ENCODE measurements around the gene COL26A1.
A peak's percentile ranks its signal among the peaks of the same experiment; 100 is the strongest.

COL26A1 gene

GRCh38 chr7:101386558-101387231, 24.0 kb downstream of the COL26A1 start (continued):
- TF ChIP-seq ZNF548 (tag by site-specific recombination; IDR thresholded peaks at IDR 0.05) (no peak), SETDB1 (IDR thresholded peaks at IDR 0.05; ENCODE audit: insufficient read length, low read length) (no peak), RBAK (tag by site-specific recombination; IDR thresholded peaks at IDR 0.05) (no peak), ZSCAN16 (tag by site-specific recombination; IDR thresholded peaks at IDR 0.05) (no peak), ZNF398 (tag by site-specific recombination; IDR thresholded peaks at IDR 0.05) (0 out of 2 replicates have a peak, but pooled peaks have one; percentile 21), GLI4 (tag by site-specific recombination; IDR thresholded peaks at IDR 0.05) (no peak), KLF16 (tag by site-specific recombination; IDR thresholded peaks at IDR 0.05) (no peak), ZNF138 (tag by site-specific recombination; IDR thresholded peaks at IDR 0.05; ENCODE audit: borderline replicate concordance) (no peak), MZF1 (tag by site-specific recombination; IDR thresholded peaks at IDR 0.05; ENCODE audit: borderline replicate concordance) (no peak), ZNF426 (tag by site-specific recombination; IDR thresholded peaks at IDR 0.05) (no peak), KLF10 (tag by site-specific recombination; IDR thresholded peaks at IDR 0.05) (no peak), ZNF654 (tag by site-specific recombination; IDR thresholded peaks at IDR 0.05; ENCODE audit: low read depth) (no peak), ZNF624 (tag by site-specific recombination; IDR thresholded peaks at IDR 0.05) (no peak), ZNF274 (IDR thresholded peaks at IDR 0.05; ENCODE audit: low read length) (no peak), ZNF274 (tag by site-specific recombination; IDR thresholded peaks at IDR 0.05; ENCODE audit: borderline replicate concordance) (no peak), BCL11B (tag by site-specific recombination; IDR thresholded peaks at IDR 0.05; ENCODE audit: low read depth) (no peak), GLIS1 (tag by site-specific recombination; IDR thresholded peaks at IDR 0.05) (peak; percentile 74), CTCF (tag by site-specific recombination; IDR thresholded peaks at IDR 0.05) (no peak), SP2 (tag by site-specific recombination; IDR thresholded peaks at IDR 0.05) (0 out of 2 replicates have a peak, but pooled peaks have one; percentile 8), ZNF350 (tag by site-specific recombination; IDR thresholded peaks at IDR 0.05) (no peak), ZNF223 (tag by site-specific recombination; IDR thresholded peaks at IDR 0.05) (no peak), ZNF302 (tag by site-specific recombination; IDR thresholded peaks at IDR 0.05; ENCODE audit: low read depth) (no peak), MYNN (tag by site-specific recombination; IDR thresholded peaks at IDR 0.05; ENCODE audit: borderline replicate concordance) (no peak), ZNF776 (tag by site-specific recombination; IDR thresholded peaks at IDR 0.05; ENCODE audit: borderline replicate concordance) (no peak), ZNF23 (tag by site-specific recombination; IDR thresholded peaks at IDR 0.05; ENCODE audit: borderline replicate concordance) (no peak), ZNF785 (tag by site-specific recombination; IDR thresholded peaks at IDR 0.05) (no peak), ZNF37A (tag by site-specific recombination; IDR thresholded peaks at IDR 0.05) (0 out of 2 replicates have a peak, but pooled peaks have one; percentile 62), ZNF2 (tag by site-specific recombination; IDR thresholded peaks at IDR 0.05) (no peak)
- TF ChIP-seq, protein P1, sequence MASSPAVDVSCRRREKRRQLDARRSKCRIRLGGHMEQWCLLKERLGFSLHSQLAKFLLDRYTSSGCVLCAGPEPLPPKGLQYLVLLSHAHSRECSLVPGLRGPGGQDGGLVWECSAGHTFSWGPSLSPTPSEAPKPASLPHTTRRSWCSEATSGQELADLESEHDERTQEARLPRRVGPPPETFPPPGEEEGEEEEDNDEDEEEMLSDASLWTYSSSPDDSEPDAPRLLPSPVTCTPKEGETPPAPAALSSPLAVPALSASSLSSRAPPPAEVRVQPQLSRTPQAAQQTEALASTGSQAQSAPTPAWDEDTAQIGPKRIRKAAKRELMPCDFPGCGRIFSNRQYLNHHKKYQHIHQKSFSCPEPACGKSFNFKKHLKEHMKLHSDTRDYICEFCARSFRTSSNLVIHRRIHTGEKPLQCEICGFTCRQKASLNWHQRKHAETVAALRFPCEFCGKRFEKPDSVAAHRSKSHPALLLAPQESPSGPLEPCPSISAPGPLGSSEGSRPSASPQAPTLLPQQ (tag by site-specific recombination; IDR thresholded peaks at IDR 0.05) = peak; percentile 13; the same call in 1 of the 2 replicates
- TF ChIP-seq, protein P2, sequence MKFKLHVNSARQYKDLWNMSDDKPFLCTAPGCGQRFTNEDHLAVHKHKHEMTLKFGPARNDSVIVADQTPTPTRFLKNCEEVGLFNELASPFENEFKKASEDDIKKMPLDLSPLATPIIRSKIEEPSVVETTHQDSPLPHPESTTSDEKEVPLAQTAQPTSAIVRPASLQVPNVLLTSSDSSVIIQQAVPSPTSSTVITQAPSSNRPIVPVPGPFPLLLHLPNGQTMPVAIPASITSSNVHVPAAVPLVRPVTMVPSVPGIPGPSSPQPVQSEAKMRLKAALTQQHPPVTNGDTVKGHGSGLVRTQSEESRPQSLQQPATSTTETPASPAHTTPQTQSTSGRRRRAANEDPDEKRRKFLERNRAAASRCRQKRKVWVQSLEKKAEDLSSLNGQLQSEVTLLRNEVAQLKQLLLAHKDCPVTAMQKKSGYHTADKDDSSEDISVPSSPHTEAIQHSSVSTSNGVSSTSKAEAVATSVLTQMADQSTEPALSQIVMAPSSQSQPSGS (tag by site-specific recombination; IDR thresholded peaks at IDR 0.05; ENCODE audit: low read depth) = no peak
- TF ChIP-seq, protein P3, sequence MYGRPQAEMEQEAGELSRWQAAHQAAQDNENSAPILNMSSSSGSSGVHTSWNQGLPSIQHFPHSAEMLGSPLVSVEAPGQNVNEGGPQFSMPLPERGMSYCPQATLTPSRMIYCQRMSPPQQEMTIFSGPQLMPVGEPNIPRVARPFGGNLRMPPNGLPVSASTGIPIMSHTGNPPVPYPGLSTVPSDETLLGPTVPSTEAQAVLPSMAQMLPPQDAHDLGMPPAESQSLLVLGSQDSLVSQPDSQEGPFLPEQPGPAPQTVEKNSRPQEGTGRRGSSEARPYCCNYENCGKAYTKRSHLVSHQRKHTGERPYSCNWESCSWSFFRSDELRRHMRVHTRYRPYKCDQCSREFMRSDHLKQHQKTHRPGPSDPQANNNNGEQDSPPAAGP (tag by site-specific recombination; IDR thresholded peaks at IDR 0.05) = 0 out of 2 replicates have a peak, but pooled peaks have one; percentile 37
- TF ChIP-seq, protein P4, sequence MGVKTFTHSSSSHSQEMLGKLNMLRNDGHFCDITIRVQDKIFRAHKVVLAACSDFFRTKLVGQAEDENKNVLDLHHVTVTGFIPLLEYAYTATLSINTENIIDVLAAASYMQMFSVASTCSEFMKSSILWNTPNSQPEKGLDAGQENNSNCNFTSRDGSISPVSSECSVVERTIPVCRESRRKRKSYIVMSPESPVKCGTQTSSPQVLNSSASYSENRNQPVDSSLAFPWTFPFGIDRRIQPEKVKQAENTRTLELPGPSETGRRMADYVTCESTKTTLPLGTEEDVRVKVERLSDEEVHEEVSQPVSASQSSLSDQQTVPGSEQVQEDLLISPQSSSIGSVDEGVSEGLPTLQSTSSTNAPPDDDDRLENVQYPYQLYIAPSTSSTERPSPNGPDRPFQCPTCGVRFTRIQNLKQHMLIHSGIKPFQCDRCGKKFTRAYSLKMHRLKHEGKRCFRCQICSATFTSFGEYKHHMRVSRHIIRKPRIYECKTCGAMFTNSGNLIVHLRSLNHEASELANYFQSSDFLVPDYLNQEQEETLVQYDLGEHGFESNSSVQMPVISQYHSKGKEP (tag by site-specific recombination; IDR thresholded peaks at IDR 0.05) = no peak
